HL-60 (cell line): ENCODE data around the gene ZNF771.

Experiments
- DNase-seq, 2 experiments: peaks; one replicate each; pipeline ENCODE4 v3.0.0-alpha.2; 2010 to 2020; ENCODE audit warnings: low read depth in 1 of 2, low spot score in 1 of 2
- H3K27ac ChIP-seq: fragments of 250-450 bp; sonication (Bioruptor Pico); replicated peaks from 2 replicates; pipeline ENCODE4 v1.5.1; 2020; ENCODE audit warnings: mild to moderate bottlenecking, moderate library complexity
- H3K27me3 ChIP-seq: fragments of 250-450 bp; sonication (Bioruptor Pico); 2 replicates; pipeline ENCODE4 v1.5.1; 2021; ENCODE audit warnings: mild to moderate bottlenecking, moderate library complexity; ENCODE audit not compliant: insufficient read depth, poor library complexity, severe bottlenecking
- H3K4me3 ChIP-seq: replicated peaks from 2 replicates; pipeline ENCODE4 v1.5.1; 2011; ENCODE audit warnings: mild to moderate bottlenecking, control low read depth, low read length; ENCODE audit not compliant: insufficient read depth
- GABPA ChIP-seq: IDR thresholded peaks from 2 replicates; pipeline ENCODE4 v1.6.1; 2012; ENCODE audit warnings: low read depth
- POLR2AphosphoS5 ChIP-seq: IDR thresholded peaks from 2 replicates; pipeline ENCODE4 v1.6.1; 2012; ENCODE audit warnings: low read depth
- SPI1 ChIP-seq: IDR thresholded peaks from 2 replicates; pipeline ENCODE4 v1.6.1; 2012; ENCODE audit warnings: low read depth, mild to moderate bottlenecking, borderline replicate concordance
- TF ChIP-seq, protein P1 (sequence below): IDR thresholded peaks from 2 replicates; pipeline ENCODE4 v1.6.1; 2012; ENCODE audit warnings: low read depth; ENCODE audit not compliant: insufficient replicate concordance
- TF ChIP-seq, protein P2 (sequence below): IDR thresholded peaks from one replicate; pipeline ENCODE4 v1.5.1; 2011; ENCODE audit warnings: low read length, control low read depth, inconsistent platforms; ENCODE audit not compliant: insufficient read depth

The ZNF771 gene

DNA sequence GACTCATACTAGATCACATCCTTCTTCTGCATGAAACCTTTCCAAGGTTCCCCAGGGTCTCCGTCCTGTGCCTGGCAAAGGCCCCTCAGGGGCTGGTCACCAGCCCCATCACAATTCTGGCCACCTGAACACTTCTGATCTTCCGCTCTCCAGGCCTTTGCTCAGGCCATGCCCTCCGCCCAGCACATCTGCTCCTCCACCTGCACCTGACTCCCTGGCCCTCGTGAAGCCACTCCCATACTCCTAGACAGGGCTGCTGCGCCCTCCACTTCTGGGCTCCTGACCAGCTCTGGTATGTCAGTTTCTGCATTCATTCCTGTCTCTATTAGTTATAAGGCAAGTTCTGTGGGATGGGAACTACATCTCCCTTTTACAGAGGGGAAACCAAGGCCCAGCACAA, 34.7 kb upstream of the ZNF771 start:
- TF ChIP-seq, protein P1, sequence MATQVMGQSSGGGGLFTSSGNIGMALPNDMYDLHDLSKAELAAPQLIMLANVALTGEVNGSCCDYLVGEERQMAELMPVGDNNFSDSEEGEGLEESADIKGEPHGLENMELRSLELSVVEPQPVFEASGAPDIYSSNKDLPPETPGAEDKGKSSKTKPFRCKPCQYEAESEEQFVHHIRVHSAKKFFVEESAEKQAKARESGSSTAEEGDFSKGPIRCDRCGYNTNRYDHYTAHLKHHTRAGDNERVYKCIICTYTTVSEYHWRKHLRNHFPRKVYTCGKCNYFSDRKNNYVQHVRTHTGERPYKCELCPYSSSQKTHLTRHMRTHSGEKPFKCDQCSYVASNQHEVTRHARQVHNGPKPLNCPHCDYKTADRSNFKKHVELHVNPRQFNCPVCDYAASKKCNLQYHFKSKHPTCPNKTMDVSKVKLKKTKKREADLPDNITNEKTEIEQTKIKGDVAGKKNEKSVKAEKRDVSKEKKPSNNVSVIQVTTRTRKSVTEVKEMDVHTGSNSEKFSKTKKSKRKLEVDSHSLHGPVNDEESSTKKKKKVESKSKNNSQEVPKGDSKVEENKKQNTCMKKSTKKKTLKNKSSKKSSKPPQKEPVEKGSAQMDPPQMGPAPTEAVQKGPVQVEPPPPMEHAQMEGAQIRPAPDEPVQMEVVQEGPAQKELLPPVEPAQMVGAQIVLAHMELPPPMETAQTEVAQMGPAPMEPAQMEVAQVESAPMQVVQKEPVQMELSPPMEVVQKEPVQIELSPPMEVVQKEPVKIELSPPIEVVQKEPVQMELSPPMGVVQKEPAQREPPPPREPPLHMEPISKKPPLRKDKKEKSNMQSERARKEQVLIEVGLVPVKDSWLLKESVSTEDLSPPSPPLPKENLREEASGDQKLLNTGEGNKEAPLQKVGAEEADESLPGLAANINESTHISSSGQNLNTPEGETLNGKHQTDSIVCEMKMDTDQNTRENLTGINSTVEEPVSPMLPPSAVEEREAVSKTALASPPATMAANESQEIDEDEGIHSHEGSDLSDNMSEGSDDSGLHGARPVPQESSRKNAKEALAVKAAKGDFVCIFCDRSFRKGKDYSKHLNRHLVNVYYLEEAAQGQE = no peak
- no peak for TF ChIP-seq SPI1
- TF ChIP-seq POLR2AphosphoS5 = no peak
- TF ChIP-seq, protein P2, sequence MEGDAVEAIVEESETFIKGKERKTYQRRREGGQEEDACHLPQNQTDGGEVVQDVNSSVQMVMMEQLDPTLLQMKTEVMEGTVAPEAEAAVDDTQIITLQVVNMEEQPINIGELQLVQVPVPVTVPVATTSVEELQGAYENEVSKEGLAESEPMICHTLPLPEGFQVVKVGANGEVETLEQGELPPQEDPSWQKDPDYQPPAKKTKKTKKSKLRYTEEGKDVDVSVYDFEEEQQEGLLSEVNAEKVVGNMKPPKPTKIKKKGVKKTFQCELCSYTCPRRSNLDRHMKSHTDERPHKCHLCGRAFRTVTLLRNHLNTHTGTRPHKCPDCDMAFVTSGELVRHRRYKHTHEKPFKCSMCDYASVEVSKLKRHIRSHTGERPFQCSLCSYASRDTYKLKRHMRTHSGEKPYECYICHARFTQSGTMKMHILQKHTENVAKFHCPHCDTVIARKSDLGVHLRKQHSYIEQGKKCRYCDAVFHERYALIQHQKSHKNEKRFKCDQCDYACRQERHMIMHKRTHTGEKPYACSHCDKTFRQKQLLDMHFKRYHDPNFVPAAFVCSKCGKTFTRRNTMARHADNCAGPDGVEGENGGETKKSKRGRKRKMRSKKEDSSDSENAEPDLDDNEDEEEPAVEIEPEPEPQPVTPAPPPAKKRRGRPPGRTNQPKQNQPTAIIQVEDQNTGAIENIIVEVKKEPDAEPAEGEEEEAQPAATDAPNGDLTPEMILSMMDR = no peak
- TF ChIP-seq GABPA = no peak
- no peak for DNase-seq
- Histone ChIP-seq H3K4me3 (no peak overlapping the region), H3K27ac (no peak overlapping the region), H3K27me3 (no peaks in the 10 kb centered on the region)

DNA sequence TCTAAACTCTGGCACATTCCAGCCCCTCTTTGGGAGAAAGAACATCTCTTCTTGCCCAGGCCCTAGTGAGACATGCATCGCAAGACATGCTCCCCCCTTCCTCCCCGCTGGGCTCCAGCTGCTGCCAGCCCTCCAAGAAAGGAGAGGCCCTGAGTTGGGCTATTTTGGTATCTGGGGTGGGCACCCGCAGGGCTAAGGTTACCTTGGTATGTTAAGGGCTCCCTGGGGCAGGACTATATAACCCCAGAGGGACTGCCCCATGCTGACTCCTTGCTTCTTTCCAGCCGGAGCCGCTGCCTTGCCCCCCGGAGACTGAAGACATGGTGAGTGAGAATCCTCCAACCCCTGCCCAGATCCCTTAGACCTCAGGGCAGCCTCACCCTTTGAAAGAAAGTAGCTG, 32.9 kb upstream of the ZNF771 start, which contains the start of gene MYL11:
MYL11 (plus strand) TSS at position 265 of the 400 bp plus-strand sequence; CDS start at position 321, 56 bp downstream.
- no peak within 1 kb of the TSS for H3K4me3 ChIP-seq
- no peak for DNase-seq
- no peak within 1 kb of the TSS for H3K27ac ChIP-seq
- no peaks in the 10 kb centered on the region for H3K27me3 ChIP-seq
- TF ChIP-seq, protein P2 = no peak
- TF ChIP-seq GABPA (no peak), SPI1 (no peak), POLR2AphosphoS5 (no peak)
- TF ChIP-seq, protein P1 = no peak

DNA sequence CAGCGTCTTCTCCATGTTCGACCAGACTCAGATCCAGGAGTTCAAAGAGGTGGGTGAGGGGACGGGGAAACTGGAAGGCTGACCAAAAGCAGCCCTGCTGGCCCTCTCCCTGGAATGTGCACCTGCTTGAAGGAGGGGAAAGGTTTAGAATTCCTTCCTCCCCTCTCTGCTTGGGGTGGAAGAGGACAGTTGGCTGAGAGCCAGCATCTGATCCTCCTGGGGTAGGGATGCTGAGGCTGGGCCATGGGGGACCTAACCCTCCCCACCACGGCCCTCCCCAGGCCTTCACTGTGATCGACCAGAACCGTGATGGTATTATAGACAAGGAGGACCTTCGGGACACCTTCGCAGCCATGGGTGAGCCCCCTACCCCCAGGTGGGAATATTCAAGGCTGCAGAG, 31.5 kb upstream of the ZNF771 start:
- Histone ChIP-seq H3K27ac (no peak overlapping the region), H3K4me3 (no peak overlapping the region), H3K27me3 (no peaks in the 10 kb centered on the region)
- DNase-seq = no peak
- TF ChIP-seq, protein P2 = no peak
- TF ChIP-seq GABPA = no peak
- TF ChIP-seq, protein P1 = no peak
